HG03565 (cell line): ENCODE measurements around the gene SLC26A11.

Source experiments
- ATAC-seq: cut with Tn5 transposase; IDR thresholded peaks from one replicate; pipeline ENCODE4 v1.9.1; 2021; ENCODE audit warnings: mild to moderate bottlenecking, moderate library complexity; ENCODE audit not compliant: unreplicated experiment

The SLC26A11 gene

DNA sequence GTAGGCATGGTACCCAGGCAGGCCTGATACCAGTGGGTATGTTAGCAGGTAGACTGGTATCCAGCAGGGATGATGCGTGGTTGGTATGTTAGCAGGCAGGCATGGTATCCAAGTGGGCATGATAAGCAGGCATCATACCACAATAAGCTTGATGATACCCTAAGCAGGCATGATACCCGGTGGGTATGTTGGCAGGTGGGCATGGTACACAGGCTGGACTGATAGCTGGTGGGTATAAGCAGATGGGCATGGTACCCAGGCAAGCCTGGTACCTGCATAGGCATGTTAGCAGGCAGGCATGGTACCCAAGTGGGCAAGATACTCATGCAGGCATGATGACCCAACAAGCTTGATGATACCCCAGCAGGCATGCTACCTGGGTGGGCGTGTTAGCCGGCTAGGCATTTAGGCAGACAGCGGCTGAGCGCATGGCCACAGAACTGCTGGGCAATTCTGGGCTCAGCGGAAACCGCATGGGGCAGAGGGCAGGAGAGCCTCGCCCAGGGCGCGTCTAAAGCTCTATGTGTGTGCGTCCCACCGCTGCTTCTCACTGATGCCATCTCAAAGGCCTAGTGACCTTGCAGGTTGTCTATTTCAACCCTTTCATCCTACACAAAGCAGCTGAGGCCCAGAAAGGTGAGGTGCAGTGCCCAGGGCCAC, 2.4 kb upstream of the SLC26A11 start:
- no peak for ATAC-seq

- no peak for ATAC-seq
These were observed 1.8 kb upstream of the SLC26A11 start for GRCh38 chr17:80218391-80218790.

DNA sequence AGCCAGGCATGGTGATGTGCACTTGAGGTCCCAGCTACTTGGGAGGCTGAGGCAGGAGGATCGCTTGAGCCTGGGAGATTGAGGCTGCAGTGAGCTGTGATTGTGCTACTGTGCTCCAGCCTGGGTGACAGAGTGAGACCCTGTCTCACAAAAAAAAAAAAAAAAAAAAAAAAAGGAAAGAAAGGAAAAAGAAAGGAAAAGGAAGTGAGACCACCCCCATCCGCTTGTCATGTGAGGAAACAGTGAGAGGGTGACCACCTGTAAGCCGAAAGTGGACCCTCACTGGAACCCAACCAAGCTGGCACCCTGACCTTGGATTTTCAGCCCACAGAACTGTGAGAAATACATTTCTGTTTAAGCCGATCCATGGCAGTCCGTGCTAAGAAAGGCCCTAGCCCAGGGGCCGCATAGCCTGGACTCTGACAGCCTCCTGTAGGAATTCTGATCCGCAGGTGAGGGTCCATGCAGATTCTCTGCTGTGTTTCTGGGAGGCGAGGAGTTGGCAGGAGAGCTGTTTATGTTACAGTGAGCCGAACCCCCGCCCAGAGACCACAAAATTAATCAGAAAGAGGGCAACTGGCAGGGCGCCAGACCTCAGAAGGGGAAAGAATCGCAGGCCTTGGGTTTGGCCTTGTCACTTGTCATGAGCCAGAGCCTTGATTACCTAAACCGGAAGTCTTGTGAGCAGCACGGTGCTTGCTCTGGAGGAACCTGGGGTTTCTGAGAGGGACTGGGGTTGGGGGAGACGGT, 1.0 kb upstream of the SLC26A11 start:
- ATAC-seq: peak; percentile 39

DNA sequence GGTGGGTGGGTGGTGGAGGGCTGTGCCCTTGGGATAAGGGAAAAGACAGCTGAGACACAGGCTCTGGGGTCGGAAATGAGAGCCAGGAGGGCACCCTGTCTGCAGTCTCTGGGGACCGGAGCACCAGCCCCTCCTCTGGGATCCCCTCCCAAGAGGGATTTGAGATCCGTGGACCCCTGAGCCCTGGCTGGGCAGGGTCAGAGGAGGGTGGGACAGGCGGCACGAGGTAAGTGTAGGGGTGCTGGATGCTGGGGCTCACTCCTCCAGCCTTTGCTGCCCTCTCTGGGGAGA, 519 bp upstream of the SLC26A11 start:
- ATAC-seq: peak; percentile 11

- ATAC-seq: no peak
These were observed 549 bp downstream of the SLC26A11 start for GRCh38 chr17:80220736-80221215.

DNA sequence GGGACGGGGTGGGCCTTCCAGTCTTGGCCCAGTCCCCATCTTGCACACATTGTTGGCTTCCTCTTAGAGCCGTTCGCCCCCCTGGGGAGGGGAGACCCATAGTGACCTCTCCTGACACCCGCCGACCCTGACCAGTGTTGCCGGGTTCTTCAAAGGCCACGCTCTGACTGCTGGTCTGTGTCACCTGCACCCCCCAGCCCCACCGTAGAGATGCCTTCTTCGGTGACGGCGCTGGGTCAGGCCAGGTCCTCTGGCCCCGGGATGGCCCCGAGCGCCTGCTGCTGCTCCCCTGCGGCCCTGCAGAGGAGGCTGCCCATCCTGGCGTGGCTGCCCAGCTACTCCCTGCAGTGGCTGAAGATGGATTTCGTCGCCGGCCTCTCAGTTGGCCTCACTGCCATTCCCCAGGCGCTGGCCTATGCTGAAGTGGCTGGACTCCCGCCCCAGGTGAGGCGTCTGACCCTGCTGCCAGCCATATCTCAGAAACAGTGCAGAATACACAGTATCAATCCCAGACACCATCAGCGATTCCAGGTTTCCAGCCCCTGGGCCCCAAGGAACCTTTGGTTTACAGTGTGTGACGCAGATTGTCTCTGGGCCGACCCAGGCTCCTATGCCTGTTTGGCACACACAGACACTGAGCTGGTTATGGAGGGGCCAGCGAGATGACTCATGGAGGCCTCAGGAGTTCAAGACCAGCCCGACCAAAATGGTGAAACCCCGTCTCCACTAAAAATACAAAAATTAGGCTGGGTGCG, 1.3 kb downstream of the SLC26A11 start:
- no peak for ATAC-seq

DNA sequence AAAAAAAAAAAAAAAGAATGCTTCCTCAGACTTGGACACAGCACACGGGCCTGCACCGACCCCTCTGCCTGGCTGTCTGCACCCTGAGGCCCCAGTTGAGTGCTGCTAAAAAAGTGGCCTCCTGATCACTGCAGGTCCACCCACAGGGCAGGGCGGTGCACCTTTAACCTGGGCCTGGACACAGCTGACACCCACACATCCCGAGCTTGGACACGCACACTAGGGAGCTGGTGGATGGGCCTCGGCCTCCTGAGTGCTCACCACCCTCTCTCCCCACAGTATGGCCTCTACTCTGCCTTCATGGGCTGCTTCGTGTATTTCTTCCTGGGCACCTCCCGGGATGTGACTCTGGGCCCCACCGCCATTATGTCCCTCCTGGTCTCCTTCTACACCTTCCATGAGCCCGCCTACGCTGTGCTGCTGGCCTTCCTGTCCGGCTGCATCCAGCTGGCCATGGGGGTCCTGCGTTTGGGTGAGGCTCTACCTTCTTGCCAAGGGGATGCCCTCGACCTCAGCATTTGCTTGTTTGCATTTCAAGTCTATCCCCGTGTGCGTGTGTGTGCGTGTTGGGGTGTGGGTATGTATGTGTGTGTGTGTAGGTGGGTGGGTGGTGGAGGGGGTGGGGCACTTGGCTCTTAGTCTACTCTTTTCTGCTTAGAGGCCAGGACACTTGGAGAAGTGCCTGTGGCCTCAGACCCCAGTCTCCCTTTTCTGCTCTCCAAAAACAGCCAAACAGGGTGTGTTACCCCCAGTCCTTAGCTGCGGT, 2.3 kb downstream of the SLC26A11 start:
- ATAC-seq: no peak

DNA sequence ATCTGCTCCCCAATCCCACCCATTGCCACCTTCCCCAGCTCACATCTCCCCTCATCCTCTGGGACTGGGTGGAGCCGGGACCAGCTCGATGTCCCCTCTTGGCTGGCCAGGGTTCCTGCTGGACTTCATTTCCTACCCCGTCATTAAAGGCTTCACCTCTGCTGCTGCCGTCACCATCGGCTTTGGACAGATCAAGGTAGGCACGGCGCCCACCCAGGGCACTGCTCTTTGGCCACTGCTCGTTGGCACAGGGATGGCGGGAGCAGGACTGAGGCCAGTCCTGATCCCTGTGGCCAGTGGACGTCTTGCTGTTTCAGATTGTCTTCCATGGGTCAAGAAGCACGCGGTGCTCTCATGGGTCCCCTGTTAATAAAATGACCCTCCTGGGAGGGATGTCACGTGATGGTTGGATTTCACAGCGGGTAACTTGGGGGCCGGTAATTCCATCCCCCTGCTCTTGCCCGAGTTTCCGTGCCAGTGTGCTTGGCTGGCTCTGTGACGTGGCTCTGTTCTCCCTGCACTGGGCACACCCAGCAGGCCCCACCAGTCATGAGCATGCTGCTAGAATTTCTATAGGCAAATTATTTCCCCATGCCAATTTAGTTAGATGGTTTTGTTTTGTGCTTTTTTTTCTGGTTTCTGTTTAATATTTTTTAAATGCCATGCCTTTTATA, 3.1 kb downstream of the SLC26A11 start:
- no peak for ATAC-seq

DNA sequence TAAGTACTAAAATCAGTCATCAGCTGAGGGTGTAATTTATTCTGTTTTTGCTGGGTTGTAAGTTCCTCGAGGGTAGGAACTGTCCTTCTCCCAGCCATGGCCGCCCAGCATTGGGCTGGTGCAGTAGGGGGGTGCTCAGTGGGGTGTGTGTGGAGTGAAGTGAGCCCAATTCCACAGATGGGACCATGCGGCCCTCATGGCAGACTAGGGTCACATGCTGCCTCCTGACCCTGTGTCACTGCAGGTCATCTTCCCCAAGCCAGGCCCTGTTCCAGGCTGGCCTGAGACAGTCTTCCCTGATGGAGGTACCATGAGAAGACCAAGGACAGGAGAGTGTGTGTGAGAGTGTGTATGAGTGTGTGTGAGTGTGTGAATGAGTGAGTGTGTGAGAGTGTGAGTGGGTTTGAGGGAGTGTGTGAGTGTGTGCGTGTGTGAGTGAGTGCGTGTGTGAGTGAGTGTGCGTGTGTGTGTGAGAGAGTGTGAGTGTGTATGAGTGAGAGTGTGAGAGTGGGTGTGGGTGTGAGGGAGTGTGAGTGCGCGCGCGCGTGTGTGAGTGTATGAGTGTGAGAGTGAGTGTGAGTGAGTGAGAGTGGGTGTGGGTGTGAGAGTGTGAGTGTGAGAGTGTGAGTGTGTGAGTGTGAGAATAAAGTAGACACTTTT, 3.7 kb downstream of the SLC26A11 start:
- ATAC-seq: no peak

DNA sequence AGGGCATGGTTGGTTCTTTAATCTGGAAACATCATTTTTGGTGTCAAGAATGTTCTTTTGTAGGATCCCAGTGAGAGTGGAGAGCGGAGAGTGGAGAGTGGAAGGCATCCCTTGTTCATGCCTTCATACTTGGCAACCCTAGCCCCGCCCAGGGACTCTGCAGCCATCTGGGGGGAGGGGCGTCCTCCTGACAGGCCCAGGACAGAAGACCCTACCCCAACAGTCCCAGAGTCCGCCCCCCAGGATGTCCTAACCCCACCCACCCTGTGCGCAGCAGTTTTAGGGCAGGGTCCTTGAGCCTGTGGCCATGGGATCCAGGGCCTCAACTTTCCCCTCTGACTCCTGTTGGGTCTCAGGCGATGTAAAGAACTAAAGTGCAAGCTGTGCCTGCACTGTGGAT, 4.5 kb downstream of the SLC26A11 start:
- ATAC-seq: no peak

- ATAC-seq: no peak
These were observed 5.0 kb downstream of the SLC26A11 start for GRCh38 chr17:80225230-80225629.

DNA sequence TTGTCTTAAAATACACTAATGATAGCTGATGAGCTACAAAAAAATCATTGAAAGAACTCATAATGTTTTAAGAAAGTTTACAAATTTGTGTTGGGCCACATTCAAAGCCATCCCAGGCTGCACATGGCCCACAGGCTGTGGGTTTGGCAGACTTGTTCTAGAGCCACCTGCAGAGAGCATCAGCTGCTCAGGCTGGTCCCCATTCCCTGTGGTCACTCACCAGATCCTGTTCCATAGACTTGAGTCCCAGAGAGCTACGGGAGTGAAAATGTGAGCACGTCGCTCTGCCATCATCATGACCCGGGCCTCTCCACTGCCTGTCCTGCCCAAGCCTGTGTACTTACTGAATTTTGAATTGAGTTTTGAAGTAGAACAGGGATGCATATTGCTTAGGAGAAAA, 6.9 kb downstream of the SLC26A11 start:
- ATAC-seq: no peak

- no peak for ATAC-seq
These were observed 7.4 kb downstream of the SLC26A11 start for GRCh38 chr17:80227666-80228065.

DNA sequence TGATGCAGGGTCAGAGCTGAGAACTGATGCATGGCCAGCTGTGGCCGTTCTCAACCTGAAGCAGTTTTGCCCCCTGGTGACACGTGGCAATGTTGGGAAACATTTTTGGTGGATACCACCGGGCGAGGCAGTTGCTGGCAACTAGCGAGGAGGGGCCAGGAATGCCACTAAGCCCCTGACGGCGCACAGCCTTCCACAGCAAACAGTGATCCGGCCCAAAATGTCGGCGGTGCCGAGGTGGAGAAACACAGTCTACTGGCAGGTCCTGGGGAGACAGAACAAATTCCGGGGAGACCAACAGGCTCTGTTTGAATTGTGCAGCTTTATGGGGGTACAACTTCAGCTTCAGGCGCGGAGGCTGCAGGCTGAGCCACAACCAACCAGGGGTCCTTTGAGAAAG, 8.2 kb downstream of the SLC26A11 start:
- no peak for ATAC-seq

- ATAC-seq: no peak
These were observed 8.8 kb downstream of the SLC26A11 start for GRCh38 chr17:80229011-80229410.

DNA sequence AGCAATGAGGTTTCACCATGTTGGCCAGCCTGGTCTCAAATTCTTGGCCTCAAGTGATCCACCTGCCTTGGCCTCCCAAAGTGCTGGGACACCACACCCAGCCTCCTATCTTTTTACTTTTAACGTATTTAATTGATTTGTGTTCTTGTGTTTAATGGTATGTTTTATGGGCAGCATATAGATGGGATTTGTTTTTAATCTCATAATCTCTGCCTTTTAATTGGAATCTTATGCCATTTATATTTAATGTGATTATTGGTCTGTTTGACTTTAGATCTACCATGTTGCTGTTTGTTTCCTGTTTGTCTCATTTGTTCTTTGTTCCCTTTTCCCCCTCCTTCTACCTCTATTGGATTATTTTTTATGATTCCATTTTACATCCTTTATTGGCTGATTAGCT, 12.2 kb downstream of the SLC26A11 start:
- no peak for ATAC-seq

- no peak for ATAC-seq
These were observed 13.0 kb downstream of the SLC26A11 start for GRCh38 chr17:80233202-80233601.

DNA sequence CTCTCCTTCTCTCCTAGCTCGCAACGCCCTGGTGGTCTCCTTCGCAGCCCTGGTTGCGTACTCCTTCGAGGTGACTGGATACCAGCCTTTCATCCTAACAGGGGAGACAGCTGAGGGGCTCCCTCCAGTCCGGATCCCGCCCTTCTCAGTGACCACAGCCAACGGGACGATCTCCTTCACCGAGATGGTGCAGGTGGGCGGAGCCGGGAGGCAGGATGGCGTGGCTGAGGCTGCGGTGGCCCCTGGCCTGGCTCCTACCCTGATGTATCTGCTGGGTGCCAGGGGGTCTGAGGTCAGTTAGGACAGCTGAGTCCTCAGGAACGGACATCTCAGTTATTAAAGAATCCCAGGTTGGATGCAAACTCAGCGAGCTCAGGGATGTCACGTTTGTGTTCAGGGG, 16.7 kb downstream of the SLC26A11 start:
- ATAC-seq: no peak

DNA sequence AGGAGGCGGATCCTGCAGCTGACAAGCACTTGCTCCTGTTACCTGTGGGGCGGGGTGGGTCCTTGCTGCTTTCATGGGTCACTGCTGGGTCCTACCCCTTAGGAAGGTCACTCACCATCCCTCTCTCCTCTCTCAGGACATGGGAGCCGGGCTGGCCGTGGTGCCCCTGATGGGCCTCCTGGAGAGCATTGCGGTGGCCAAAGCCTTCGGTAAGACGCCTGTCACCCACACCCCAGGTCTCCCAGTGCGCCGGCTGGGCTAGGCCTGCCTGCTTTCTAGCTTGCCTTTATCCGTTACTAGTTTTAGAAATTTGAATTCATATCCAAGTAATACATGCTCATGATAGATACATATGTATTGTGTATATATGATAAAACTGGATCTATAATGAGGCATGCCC, 17.2 kb downstream of the SLC26A11 start:
- no peak for ATAC-seq

- ATAC-seq: no peak
These were observed 22.3 kb downstream of the SLC26A11 start for GRCh38 chr17:80242505-80242904.
